C4-2B (cell line): ENCODE measurements around the gene UGT2A3.

Source experiments
- ZFX ChIP-seq: fragments of 450-650 bp; IDR thresholded peaks from 2 replicates; pipeline ENCODE4 v1.6.1; 2017
- TF ChIP-seq, protein P1 (sequence below): fragments of 450-650 bp; conservative IDR thresholded peaks from 2 replicates; pipeline ENCODE4 v1.5.1; 2017; ENCODE audit warnings: mild to moderate bottlenecking

DNA sequence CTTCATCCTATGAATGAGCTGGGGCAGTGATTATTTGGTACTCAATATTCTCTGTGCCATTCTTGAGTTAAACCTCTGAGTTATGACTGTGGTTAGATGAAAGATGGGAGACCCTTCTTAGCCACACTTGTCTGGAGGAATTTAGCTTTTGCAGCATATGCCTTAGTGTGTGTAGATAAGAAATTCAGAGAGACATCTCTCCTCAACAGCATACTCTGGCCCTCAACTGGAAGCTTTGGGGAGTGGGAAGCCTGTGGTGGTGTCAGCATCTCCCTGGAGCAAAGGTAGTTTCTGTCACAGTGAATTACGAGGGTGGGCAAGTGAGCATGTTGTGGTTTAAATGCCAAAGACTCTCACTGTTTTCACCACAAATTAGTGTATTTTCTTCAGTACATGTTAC is 58.7 kb downstream of the UGT2A3 start:
- TF ChIP-seq, protein P1, sequence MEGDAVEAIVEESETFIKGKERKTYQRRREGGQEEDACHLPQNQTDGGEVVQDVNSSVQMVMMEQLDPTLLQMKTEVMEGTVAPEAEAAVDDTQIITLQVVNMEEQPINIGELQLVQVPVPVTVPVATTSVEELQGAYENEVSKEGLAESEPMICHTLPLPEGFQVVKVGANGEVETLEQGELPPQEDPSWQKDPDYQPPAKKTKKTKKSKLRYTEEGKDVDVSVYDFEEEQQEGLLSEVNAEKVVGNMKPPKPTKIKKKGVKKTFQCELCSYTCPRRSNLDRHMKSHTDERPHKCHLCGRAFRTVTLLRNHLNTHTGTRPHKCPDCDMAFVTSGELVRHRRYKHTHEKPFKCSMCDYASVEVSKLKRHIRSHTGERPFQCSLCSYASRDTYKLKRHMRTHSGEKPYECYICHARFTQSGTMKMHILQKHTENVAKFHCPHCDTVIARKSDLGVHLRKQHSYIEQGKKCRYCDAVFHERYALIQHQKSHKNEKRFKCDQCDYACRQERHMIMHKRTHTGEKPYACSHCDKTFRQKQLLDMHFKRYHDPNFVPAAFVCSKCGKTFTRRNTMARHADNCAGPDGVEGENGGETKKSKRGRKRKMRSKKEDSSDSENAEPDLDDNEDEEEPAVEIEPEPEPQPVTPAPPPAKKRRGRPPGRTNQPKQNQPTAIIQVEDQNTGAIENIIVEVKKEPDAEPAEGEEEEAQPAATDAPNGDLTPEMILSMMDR, result no peak
- no peak for TF ChIP-seq ZFX
